ENCODE measurements around the gene KRT85.

DNA sequence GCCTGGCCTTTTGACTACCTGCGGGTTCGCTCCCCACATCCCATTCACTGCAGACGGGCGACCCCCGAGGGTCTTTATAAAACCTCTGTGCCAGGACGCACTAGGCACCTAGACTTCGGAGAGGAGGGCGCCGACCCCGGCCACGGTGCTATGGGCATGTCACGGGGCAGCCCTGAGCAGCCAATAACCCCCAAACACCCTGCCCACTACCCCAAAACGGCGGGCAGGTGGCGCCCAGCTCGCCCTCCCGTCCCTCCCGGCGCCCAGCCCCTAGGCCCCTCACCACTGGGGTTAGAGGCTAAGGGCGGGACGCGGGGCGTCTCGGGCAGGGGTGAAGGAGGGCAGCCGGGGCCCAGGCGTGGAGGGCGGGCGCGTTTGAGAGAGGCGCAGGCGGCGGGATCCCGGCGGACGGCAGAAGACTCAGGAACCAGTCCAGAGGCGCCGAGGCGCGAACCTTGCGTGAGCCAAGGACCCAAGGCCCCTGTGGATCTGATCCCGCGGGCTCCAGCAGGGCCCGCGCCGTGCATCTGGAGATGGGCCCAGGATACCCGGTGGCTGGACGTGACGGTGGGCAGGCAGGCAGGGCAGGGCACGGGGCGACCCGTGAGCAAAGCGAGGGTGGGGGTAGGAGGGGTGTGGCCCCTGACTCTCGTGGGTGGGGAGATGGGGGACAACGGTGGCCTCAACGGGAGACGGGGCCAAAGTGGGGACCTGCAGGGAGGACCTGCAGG, 11.1 kb downstream of the KRT85 start:
- TF ChIP-seq CTCF (IDR thresholded peaks at IDR 0.05) (no peak), POLR2A (IDR thresholded peaks at IDR 0.05) (no peak)
